ENCODE results near the gene ULK2. TPM values are rescaled to one million over a fixed set of nuclear protein-coding genes. Genes with fewer than 3 reads are reported as not detected.
"Not testable (repeated sequence)": the region's sequence is repeated elsewhere in the genome, so short reads cannot be mapped to it uniquely, and the experiment has no call there.

Gene ULK2
- total RNA-seq, 1 donor from 2014 or later, result 13.6 TPM

DNA sequence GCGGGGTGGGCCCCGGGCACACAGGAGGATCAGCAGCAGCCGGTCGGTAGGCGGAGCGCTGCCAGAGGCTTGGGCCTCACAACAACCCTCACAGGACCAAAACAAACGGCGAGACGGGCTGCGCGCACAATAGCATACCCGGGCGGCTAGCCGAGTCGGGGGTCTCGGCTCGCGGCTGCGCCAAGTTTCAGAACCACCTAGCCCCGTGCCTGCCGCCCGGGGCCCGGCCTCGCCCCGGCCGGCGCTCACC, 732 bp downstream of the ULK2 start:
- intact Hi-C loops (cut with micrococcal nuclease), result loop anchor here (1.0 kb wide), 2 partner anchors 110 to 142 kb away; partner anchors contain the start of genes AKAP10 and SPECC1

DNA sequence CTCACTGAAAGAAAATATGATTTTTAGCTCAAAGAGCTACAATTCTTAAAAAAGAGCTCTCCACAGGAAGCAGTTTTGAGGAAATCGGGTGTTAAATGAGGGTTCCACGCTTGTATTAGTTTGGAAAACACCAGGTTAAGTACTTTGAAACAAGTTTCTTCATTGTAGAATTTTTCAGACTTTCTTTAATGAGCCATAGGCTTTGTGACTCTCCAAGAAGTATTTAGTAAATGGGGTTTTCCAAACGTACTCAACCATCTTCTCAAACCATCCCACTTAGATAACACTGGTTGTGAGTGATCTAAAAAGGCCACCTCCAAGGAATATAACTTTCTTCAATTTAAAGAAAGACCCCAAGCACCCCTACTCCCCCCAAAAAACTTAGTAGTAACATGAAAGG, 2.7 kb downstream of the ULK2 start:
- intact Hi-C loops (cut with micrococcal nuclease), result no loop called here

DNA sequence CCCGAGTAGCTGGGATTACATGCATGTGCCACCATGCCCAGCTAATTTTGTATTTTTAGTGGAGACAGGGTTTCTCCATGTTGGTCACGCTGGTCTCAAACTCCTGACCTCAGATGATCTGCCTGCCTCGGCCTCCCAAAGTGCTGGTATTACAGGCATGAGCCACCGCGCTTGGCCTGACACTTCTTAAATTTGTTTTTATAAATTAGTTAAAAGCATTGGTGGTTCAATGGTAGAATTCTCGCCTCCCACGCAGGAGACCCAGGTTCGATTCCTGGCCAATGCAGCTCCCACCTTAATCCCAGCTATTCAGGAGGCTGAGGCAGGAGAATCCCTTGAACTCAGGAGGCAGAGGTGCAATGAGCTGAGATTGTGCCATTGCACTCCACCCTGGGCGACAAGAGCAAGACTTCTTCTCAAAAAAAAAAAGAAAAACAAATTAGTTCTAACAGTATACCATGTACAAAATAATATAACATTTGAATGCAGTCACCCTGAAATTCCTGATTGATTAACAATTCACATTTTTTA, 7.0 kb downstream of the ULK2 start:
- intact Hi-C loops (cut with micrococcal nuclease), result not testable (repeated sequence)

GRCh38 chr17:19857640-19858039, 10.1 kb downstream of the ULK2 start:
- intact Hi-C loops (cut with micrococcal nuclease), result no loop called here

DNA sequence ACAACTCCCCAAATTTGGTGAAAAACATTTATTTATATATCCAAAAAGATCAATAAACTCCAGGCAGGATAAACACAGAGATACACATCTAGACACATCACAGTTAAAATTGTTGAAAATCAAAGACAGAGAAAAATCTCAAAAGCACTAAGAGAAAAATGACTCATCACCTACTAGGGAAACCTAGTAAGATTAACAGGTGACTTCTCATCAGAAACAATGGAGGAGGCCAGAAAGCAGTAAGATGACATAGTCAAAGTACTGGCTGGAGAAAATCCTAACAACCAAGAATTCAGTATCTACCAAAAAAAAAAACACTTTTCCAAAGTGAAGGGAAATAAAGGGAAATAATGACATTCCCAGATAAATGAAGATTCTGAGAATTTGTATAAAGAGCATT, 33.8 kb downstream of the ULK2 start:
- intact Hi-C loops (cut with micrococcal nuclease), result no loop called here

DNA sequence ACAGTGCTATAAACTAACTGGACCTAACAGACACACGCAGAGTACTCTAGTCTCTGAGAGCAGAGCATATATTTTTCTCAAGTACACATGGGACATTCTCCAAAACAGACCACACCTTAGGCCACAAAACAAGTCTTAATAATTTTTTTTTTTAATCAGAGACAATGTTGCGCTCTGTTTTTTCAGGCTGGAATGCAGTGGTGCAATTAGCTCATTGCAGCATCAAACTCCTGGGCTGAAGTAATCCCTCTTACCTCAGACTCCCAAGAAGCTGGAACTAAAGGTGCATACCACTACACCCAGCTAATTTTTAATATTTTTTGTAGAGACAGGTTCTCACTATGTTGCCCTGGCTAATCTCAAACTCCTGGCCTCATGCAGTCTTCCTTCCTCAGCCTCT, 37.7 kb downstream of the ULK2 start:
- intact Hi-C loops (cut with micrococcal nuclease), result no loop called here

- intact Hi-C loops (cut with micrococcal nuclease), result no loop called here
Measured at GRCh38 chr17:19812407-19812806, 55.3 kb downstream of the ULK2 start.

DNA sequence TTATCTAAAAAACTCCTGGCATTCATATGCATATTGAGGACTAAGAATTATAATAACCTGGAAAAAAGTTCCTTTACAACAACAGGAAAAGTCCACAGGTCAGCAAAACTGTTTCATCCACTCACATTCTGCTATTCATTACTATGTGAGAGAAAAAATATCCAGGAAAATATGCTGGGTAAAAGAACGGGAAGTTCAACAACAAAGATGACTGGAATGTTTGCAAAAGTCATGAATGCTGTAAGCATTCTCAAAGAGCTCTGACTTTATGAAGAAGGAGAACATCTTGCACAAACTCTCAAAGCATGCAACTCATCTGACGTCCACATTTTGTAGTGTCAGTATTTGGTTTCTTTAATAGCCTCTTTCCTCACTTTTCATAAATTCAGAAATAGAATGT, 62.7 kb downstream of the ULK2 start:
- intact Hi-C loops (cut with micrococcal nuclease), result no loop called here

DNA sequence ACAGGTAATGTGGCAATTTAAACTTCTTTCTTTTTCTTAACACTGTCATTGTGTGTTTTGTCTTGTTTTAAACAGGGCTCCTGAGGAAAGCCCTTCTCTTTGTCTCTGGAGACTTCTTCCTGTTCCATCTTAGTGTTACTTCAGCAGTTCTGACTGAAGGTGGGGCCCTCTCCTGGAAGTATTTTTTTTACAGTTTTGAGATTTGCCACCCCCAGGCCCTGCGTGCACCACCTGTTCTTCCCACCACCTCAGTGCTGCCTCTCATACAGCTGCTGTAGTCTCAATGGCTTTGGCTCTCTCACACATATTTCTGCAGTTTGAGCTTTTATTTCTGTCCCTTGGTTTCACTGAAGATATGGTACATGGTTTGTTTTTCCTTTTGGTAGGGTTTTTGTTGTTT, 67.2 kb downstream of the ULK2 start:
- intact Hi-C loops (cut with micrococcal nuclease), result no loop called here

GRCh38 chr17:19799796-19800195, 67.9 kb downstream of the ULK2 start:
- intact Hi-C loops (cut with micrococcal nuclease), result no loop called here

- intact Hi-C loops (cut with micrococcal nuclease), result no loop called here
Measured at GRCh38 chr17:19796457-19796856, 71.3 kb downstream of the ULK2 start.

DNA sequence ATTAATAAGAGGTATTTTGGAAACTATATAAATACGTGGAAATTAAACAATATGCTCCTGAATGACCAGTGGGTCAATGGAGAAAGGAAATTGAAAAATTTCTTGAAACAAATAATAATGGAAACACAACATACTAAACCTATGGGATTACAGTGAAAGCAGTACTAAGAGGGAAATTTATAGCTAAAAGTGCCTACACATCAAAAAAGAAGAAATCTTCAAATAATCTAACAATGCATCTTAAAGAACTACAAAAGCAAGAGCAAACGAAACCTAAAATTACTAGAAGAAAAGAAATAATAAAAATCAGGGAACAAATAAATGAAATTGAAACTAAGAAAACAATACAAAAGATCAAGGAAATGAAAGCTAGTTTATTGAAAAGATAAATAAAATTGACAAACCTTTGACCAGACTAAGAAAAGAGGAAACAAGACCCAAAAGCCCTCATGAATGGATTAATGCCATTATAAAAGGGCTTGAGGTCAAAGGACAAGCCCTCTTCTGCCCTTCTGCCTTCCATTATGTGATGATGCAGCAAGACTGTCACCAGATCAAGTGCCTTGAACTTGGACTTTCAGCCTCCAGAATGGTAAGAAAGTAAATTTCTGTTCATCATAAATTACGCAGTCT, 75.7 kb downstream of the ULK2 start:
- intact Hi-C loops (cut with micrococcal nuclease), result no loop called here

- intact Hi-C loops (cut with micrococcal nuclease), result no loop called here
Measured at GRCh38 chr17:19787733-19788357, 79.9 kb downstream of the ULK2 start.

DNA sequence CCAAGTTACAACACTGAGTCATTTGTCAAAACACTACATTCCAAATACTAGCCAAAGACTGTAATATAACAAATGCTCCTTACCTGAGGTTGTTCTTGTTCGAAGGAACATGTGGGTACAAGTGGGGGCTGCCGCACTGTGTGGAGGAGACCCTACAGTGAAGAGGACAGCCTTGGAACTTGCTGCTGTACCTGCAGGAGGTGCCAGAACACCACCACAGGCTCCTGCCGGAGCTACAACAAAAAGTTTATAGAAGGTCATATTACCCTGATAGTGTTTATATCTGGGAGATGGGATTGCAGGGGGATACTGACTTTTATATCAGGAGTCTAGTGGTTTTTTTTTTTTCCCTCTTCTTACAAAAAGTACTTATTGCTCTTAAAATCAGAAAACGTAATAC, 81.9 kb downstream of the ULK2 start:
- intact Hi-C loops (cut with micrococcal nuclease), result no loop called here

DNA sequence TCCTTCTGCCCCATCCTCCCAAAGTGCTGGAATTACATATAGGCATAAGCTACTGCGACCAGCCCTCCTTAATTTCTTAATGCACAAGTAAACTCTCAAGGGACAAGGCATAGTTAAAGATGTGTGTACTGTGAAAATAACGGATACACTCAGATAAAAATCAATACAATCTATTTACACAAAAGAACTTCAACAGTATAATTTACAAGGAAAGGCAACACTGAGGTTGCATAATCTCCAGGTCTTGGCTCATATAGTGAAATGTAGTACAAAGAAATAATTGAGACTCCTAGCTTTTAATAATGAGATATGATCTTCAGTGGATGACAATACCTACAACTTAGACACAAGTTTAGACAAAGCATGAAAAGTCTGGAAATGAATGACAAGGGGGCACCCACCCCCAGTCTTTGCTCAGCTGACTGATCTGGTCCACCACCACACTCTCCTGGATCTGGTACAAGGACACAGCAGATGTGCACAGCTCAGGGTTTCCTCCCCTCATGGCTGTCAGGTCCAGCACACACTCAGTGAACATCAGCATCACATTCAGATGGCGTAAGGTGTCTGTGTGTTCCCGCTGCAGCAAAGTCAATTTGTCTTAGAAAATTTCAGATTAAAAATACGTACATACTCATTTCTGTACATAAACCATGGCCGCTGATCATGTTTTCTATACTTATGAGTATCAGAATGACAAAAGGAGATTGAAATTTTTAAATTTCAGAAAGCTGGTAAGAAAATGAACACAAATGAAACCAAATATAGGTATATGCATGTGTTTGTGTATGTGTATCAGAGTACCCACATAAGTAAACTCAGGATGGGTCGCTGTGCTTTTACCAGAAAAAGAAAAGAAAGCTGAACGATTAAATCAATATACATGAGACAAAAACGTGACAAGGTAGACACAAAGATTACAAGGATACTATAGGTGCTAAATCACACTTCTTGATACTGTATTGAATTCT, 86.0 kb downstream of the ULK2 start:
- intact Hi-C loops (cut with micrococcal nuclease), result no loop called here

GRCh38 chr17:19780846-19781245, 86.9 kb downstream of the ULK2 start:
- intact Hi-C loops (cut with micrococcal nuclease), result no loop called here

DNA sequence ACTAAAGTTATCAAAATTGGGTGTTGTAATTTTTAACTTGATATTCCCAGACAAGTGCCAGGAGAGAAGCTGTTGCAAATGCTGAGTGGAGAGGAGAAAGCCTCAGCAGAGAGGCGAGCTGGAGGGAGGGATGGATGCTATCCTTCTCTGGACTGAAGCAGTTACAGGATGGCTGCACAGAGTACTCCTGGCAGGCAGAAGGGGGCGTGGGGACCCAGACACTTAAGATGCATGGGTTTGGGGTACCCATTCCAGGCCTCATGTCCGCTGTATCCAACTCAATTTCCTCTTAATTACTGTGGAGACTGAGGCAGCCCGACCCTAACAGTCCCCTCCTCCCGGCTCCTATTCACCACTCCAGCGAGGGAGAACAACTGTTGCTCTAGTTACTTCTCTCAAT, 94.2 kb downstream of the ULK2 start:
- intact Hi-C loops (cut with micrococcal nuclease), result no loop called here

GRCh38 chr17:19771971-19772630, 95.6 kb downstream of the ULK2 start:
- intact Hi-C loops (cut with micrococcal nuclease), result no loop called here

DNA sequence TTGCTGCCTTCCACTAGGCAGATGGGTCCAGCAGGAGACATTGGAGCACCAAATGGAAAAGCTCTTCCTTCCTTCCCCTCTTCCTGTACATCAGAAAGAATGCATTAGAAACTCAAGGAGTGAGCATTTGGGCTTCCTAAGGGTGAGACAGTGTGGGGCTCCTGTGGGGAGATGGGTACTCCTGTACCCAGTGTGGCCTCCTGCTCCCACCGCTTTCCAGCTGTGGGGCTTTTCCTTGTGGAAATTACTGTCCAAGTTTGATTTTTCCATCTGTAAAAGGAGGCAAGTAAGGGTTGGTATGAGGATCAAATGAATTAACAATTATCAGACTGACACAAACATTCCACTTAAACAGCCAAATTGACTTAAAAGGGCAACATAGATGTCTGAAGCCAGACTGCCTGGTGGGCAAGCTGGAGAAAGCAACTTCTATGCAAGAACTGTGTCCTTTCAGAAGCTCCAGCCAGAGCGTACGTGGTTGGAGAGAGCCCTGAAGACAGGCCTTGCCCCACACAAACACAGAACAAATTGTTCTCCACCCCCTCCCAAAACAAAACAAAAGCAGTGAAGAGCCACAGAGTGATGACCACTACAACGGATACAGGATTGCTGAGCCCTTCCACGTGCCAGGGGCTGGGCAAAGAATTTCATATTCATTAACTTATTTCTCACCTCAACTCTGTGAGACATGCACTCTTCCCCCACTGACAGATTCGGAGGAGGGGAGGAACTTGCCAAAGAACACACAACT, 96.6 kb downstream of the ULK2 start:
- intact Hi-C loops (cut with micrococcal nuclease), result no loop called here

DNA sequence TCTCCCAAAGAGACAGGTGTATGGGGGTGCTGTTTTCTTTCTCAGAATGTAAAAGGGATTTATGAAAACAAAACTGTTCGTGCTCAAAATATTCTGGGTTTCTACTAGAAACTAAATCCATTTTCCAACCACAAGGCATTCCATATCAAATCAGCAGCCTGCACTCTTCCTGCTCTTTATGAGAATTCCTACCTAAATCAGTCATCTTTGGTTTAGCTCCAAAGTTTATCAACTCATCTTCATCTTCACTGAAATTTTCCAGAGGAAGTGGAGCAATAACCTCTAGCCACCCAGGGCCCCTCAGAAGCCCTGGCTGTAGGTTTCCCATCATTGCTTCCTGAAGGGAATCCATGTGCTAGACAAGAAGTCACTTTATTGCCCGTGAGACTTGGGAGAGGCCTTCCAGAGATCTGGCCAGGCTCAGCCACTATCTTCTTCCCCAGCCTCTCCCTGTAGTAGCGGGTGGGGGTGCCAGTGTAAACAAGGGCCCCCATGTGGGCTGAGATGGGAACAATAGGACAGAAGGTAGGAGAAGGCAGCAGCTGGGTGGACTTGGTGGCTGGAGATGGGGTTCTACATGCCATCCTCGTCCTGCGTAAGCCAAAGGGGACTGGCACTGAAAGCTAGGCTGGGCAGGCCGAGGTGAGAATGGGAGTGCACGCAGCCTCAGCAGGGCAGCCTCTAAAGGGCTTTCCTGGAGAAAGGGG, 97.6 kb downstream of the ULK2 start:
- intact Hi-C loops (cut with micrococcal nuclease), result no loop called here

Measured in T-helper 1 cell treated with Interleukin-12 subunit alpha and Interleukin-12 subunit beta and Interleukin-4 antibody, amounts not matched to agents 30 ng/mL and 1 ng/mL, for 36 hours (primary cell).